Coronary artery (tissue), 2 donors: Measurements from ENCODE around the gene IGIP.

Source experiments
- DNase-seq: peaks from one replicate; pipeline ENCODE4 v3.0.0-alpha.2; 2017; ENCODE audit warnings: low spot score
- H3K27ac ChIP-seq, 2 donors: fragments of 200-600 bp; sonication (generic); one replicate each; pipeline ENCODE4 v1.5.1; 2016 to 2019
- H3K4me3 ChIP-seq: fragments of 200-600 bp; sonication (generic); 2 replicates; pipeline ENCODE4 v1.5.1; 2016; ENCODE audit warnings: mild to moderate bottlenecking, moderate library complexity
- CTCF ChIP-seq: fragments of 200-600 bp; sonication (generic); IDR thresholded peaks from one replicate; pipeline ENCODE4 v1.5.1; 2019; ENCODE audit warnings: antibody characterized with exemption

IGIP gene

GRCh38 chr5:140130949-140131733 lies 5.4 kb downstream of the IGIP start:
- H3K27ac ChIP-seq: no peak overlapping the region
- no peak overlapping the region for H3K4me3 ChIP-seq
- DNase-seq: no peak
- no peak for TF ChIP-seq CTCF

GRCh38 chr5:140131967-140132409 lies 6.3 kb downstream of the IGIP start:
- no peak for DNase-seq
- Histone ChIP-seq H3K27ac (no peak overlapping the region), H3K4me3 (no peak overlapping the region)
- TF ChIP-seq CTCF: no peak

DNA sequence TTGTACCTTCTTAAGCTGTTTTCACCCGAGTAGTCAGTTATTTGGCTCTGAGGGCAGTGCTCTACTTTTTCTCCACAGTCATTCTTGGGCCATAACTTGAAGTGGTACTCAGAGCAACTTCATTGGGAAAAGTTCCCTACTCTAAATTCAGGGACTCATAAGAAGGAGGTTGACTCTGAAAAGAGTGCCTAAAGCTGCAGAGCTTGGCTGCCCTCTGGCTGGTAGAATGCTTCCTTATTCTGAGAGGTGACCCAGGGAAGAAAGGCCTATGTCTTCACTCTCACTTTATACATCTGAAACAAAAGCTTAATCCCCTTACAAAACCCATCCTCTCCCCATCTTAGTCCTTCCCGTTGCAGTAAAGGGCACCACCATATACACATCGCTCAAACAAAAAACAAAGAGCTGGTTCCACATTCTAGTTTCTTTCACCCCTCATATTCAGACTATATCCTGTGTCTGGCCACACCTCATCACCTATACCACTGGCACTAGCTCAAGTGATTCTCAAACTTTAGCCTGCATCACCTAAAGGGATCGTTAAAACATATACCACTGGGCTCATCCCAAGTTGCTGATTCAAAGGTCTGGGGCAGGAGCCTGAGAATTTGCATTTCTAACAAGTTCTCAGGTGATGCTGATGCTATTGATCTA lies 7.9 kb downstream of the IGIP start:
- no peak for TF ChIP-seq CTCF
- Histone ChIP-seq H3K27ac (no peak overlapping the region), H3K4me3 (no peak overlapping the region)
- DNase-seq: no peak

- Histone ChIP-seq H3K4me3 (no peak overlapping the region), H3K27ac (no peak overlapping the region)
- no peak for DNase-seq
- no peak for TF ChIP-seq CTCF
Measured at GRCh38 chr5:140134277-140134935, 8.7 kb downstream of the IGIP start.

DNA sequence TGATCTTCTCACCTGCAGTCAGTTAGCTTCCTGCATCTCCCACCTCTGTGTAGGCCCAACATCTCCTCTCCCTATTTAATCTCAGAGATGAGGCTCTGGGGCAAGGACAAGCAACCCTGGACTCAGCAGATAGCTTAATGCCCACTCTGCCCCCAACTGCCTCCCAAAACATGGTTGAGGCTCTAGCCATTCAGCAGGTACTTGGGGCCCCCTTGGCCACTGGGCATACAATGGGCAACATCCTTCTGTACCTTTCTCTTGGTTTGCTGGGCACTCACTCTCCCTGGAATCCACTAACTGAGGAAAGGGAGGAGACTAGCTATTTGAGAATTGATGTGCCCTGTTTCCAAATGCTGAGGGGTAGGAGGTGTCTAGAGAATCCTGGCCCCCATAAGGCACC lies 9.4 kb downstream of the IGIP start:
- Histone ChIP-seq H3K4me3 (no peak overlapping the region), H3K27ac (no peak overlapping the region)
- no peak for TF ChIP-seq CTCF
- DNase-seq: no peak

GRCh38 chr5:140136624-140137023 lies 10.9 kb downstream of the IGIP start:
- no peak for TF ChIP-seq CTCF
- DNase-seq: no peak
- H3K4me3 ChIP-seq: no peak overlapping the region
- H3K27ac ChIP-seq: no peak overlapping the region
